ENCODE data around the gene TGM4. TPM values are rescaled to one million over a fixed set of nuclear protein-coding genes. Genes with fewer than 3 reads are reported as not detected.

Gene TGM4
- polyA plus RNA-seq (2013), result 0.17 and 0.18 TPM in 2 replicates

- no peak within 1 kb of the TSS for H3K4me3 ChIP-seq (ENCODE audit: low read depth, low read length)
- H3K36me3 ChIP-seq (ENCODE audit: control insufficient read depth in 1 of 2, insufficient read depth in 2 of 2, low read length in 2 of 2), result no peaks in the 10 kb centered on the region
- H3K79me2 ChIP-seq (ENCODE audit: control insufficient read depth, insufficient read depth, low read length, poor library complexity), result no peaks in the 10 kb centered on the region
- no peak within 1 kb of the TSS for H2AK5ac ChIP-seq (ENCODE audit: low read length)
- no peak within 1 kb of the TSS for H2BK5ac ChIP-seq (ENCODE audit: low read depth, low read length, poor library complexity)
- no peak within 1 kb of the TSS for H2BK12ac ChIP-seq (ENCODE audit: low read length)
- H3K14ac ChIP-seq (ENCODE audit: low read length), result no peak within 1 kb of the TSS
- no peak for DNase-seq
- H2BK120ac ChIP-seq (ENCODE audit: insufficient read depth, low read length, poor library complexity), result no peak within 1 kb of the TSS
- no peak within 1 kb of the TSS for H3K27ac ChIP-seq (ENCODE audit: low read depth, low read length)
- no peak within 1 kb of the TSS for H3K4me2 ChIP-seq (ENCODE audit: low read length)
- H2AFZ ChIP-seq (ENCODE audit: insufficient read depth, low read length, poor library complexity), result no peak within 1 kb of the TSS
- H4K91ac ChIP-seq (ENCODE audit: low read depth, low read length), result no peak within 1 kb of the TSS
- no peak within 1 kb of the TSS for H4K12ac ChIP-seq (ENCODE audit: low read depth, low read length)
- H3K79me1 ChIP-seq (ENCODE audit: low read length), result no peaks in the 10 kb centered on the region
- H3K27me3 ChIP-seq (ENCODE audit: insufficient read depth, low read length), result no peaks in the 10 kb centered on the region
- WGBS (ENCODE audit: extremely low coverage, insufficient coverage, insufficient read length), result no CpG with 5 or more reads among the region's 5 CpGs
- H3K4ac ChIP-seq (ENCODE audit: low read depth, low read length), result no peak within 1 kb of the TSS
- peaks cover 0 to 4% of the 10 kb centered on the region in 2 experiments for H3K4me1 ChIP-seq (ENCODE audit: control insufficient read depth in 1 of 2, insufficient read depth in 2 of 2, low read length in 2 of 2)
- peaks cover 2% of the 10 kb centered on the region for H3K9me3 ChIP-seq (ENCODE audit: insufficient read depth, low read depth, low read length)
- H3K9ac ChIP-seq (ENCODE audit: low read length), result no peak within 1 kb of the TSS
- H3K23ac ChIP-seq (ENCODE audit: low read length), result no peak within 1 kb of the TSS
- no peak within 1 kb of the TSS for H3K18ac ChIP-seq (ENCODE audit: low read length)
- no peak within 1 kb of the TSS for H4K8ac ChIP-seq (ENCODE audit: low read depth, low read length)
Measured at GRCh38 chr3:44874308-44874707, at the start of gene TGM4. Gene TGM4 (plus strand): TSS chr3:44874608. CDS start chr3:44874679, 71 bp downstream.

- WGBS (ENCODE audit: extremely low coverage, insufficient coverage, insufficient read length), result no CpG with 5 or more reads among the region's 2 CpGs
- no peak overlapping the region for H3K23ac ChIP-seq (ENCODE audit: low read length)
- no peak overlapping the region for H2BK120ac ChIP-seq (ENCODE audit: insufficient read depth, low read length, poor library complexity)
- H3K27me3 ChIP-seq (ENCODE audit: insufficient read depth, low read length), result no peaks in the 10 kb centered on the region
- no peak overlapping the region for H3K4ac ChIP-seq (ENCODE audit: low read depth, low read length)
- no peak overlapping the region for H2BK5ac ChIP-seq (ENCODE audit: low read depth, low read length, poor library complexity)
- H3K18ac ChIP-seq (ENCODE audit: low read length), result no peak overlapping the region
- H3K36me3 ChIP-seq (ENCODE audit: control insufficient read depth in 1 of 2, insufficient read depth in 2 of 2, low read length in 2 of 2), result peaks cover 3 to 8% of the 10 kb centered on the region in 2 experiments
- no peak overlapping the region for H3K27ac ChIP-seq (ENCODE audit: low read depth, low read length)
- H2AFZ ChIP-seq (ENCODE audit: insufficient read depth, low read length, poor library complexity), result no peak overlapping the region
- H4K8ac ChIP-seq (ENCODE audit: low read depth, low read length), result no peak overlapping the region
- H3K9me3 ChIP-seq (ENCODE audit: insufficient read depth, low read depth, low read length), result no peaks in the 10 kb centered on the region
- H3K14ac ChIP-seq (ENCODE audit: low read length), result no peak overlapping the region
- H3K9ac ChIP-seq (ENCODE audit: low read length), result no peak overlapping the region
- no peak overlapping the region for H2BK12ac ChIP-seq (ENCODE audit: low read length)
- no peak overlapping the region for H3K4me3 ChIP-seq (ENCODE audit: low read depth, low read length)
- H3K79me2 ChIP-seq (ENCODE audit: control insufficient read depth, insufficient read depth, low read length, poor library complexity), result no peaks in the 10 kb centered on the region
- no peak overlapping the region for H4K12ac ChIP-seq (ENCODE audit: low read depth, low read length)
- H4K91ac ChIP-seq (ENCODE audit: low read depth, low read length), result no peak overlapping the region
- H3K4me2 ChIP-seq (ENCODE audit: low read length), result no peak overlapping the region
- H3K4me1 ChIP-seq (ENCODE audit: control insufficient read depth in 1 of 2, insufficient read depth in 2 of 2, low read length in 2 of 2), result no peaks in the 10 kb centered on the region
- no peaks in the 10 kb centered on the region for H3K79me1 ChIP-seq (ENCODE audit: low read length)
- H2AK5ac ChIP-seq (ENCODE audit: low read length), result no peak overlapping the region
- no peak for DNase-seq
Measured at GRCh38 chr3:44825264-44825925, 49.0 kb upstream of the TGM4 start.

- H3K4me1 ChIP-seq (ENCODE audit: control insufficient read depth in 1 of 2, insufficient read depth in 2 of 2, low read length in 2 of 2), result no peaks in the 10 kb centered on the region
- H4K8ac ChIP-seq (ENCODE audit: low read depth, low read length), result no peak overlapping the region
- no peak overlapping the region for H3K27ac ChIP-seq (ENCODE audit: low read depth, low read length)
- peaks cover 7 to 13% of the 10 kb centered on the region in 2 experiments for H3K36me3 ChIP-seq (ENCODE audit: control insufficient read depth in 1 of 2, insufficient read depth in 2 of 2, low read length in 2 of 2)
- H4K91ac ChIP-seq (ENCODE audit: low read depth, low read length), result no peak overlapping the region
- no peak overlapping the region for H3K4me2 ChIP-seq (ENCODE audit: low read length)
- H3K4ac ChIP-seq (ENCODE audit: low read depth, low read length), result no peak overlapping the region
- no peaks in the 10 kb centered on the region for H3K9me3 ChIP-seq (ENCODE audit: insufficient read depth, low read depth, low read length)
- H2BK12ac ChIP-seq (ENCODE audit: low read length), result no peak overlapping the region
- H2AFZ ChIP-seq (ENCODE audit: insufficient read depth, low read length, poor library complexity), result no peak overlapping the region
- no peak overlapping the region for H2BK5ac ChIP-seq (ENCODE audit: low read depth, low read length, poor library complexity)
- no peak overlapping the region for H4K12ac ChIP-seq (ENCODE audit: low read depth, low read length)
- H3K27me3 ChIP-seq (ENCODE audit: insufficient read depth, low read length), result no peaks in the 10 kb centered on the region
- H3K9ac ChIP-seq (ENCODE audit: low read length), result no peak overlapping the region
- no CpG with 5 or more reads among the region's 3 CpGs for WGBS (ENCODE audit: extremely low coverage, insufficient coverage, insufficient read length)
- H2BK120ac ChIP-seq (ENCODE audit: insufficient read depth, low read length, poor library complexity), result no peak overlapping the region
- H3K14ac ChIP-seq (ENCODE audit: low read length), result no peak overlapping the region
- no peak for DNase-seq
- no peak overlapping the region for H3K4me3 ChIP-seq (ENCODE audit: low read depth, low read length)
- H3K79me2 ChIP-seq (ENCODE audit: control insufficient read depth, insufficient read depth, low read length, poor library complexity), result no peaks in the 10 kb centered on the region
- H3K18ac ChIP-seq (ENCODE audit: low read length), result no peak overlapping the region
- H2AK5ac ChIP-seq (ENCODE audit: low read length), result no peak overlapping the region
- H3K23ac ChIP-seq (ENCODE audit: low read length), result no peak overlapping the region
- H3K79me1 ChIP-seq (ENCODE audit: low read length), result no peaks in the 10 kb centered on the region
Measured at GRCh38 chr3:44827196-44827595, 47.2 kb upstream of the TGM4 start.

GRCh38 chr3:44831232-44831631 is 43.2 kb upstream of the TGM4 start:
- no peak overlapping the region for H2AFZ ChIP-seq (ENCODE audit: insufficient read depth, low read length, poor library complexity)
- no peak overlapping the region for H3K18ac ChIP-seq (ENCODE audit: low read length)
- H3K36me3 ChIP-seq (ENCODE audit: control insufficient read depth in 1 of 2, insufficient read depth in 2 of 2, low read length in 2 of 2), result peaks cover 10% of the 10 kb centered on the region in 2 experiments
- no peak overlapping the region for H4K8ac ChIP-seq (ENCODE audit: low read depth, low read length)
- no peak overlapping the region for H2BK5ac ChIP-seq (ENCODE audit: low read depth, low read length, poor library complexity)
- H3K79me2 ChIP-seq (ENCODE audit: control insufficient read depth, insufficient read depth, low read length, poor library complexity), result no peaks in the 10 kb centered on the region
- no peak overlapping the region for H3K14ac ChIP-seq (ENCODE audit: low read length)
- H2BK120ac ChIP-seq (ENCODE audit: insufficient read depth, low read length, poor library complexity), result no peak overlapping the region
- DNase-seq, result no peak
- WGBS (ENCODE audit: extremely low coverage, insufficient coverage, insufficient read length), result 100% methylated on average over 1 of the region's 5 CpGs
- H4K91ac ChIP-seq (ENCODE audit: low read depth, low read length), result no peak overlapping the region
- no peak overlapping the region for H2BK12ac ChIP-seq (ENCODE audit: low read length)
- H3K4me2 ChIP-seq (ENCODE audit: low read length), result no peak overlapping the region
- no peak overlapping the region for H3K4ac ChIP-seq (ENCODE audit: low read depth, low read length)
- no peaks in the 10 kb centered on the region for H3K9me3 ChIP-seq (ENCODE audit: insufficient read depth, low read depth, low read length)
- no peaks in the 10 kb centered on the region for H3K27me3 ChIP-seq (ENCODE audit: insufficient read depth, low read length)
- no peak overlapping the region for H2AK5ac ChIP-seq (ENCODE audit: low read length)
- no peak overlapping the region for H3K23ac ChIP-seq (ENCODE audit: low read length)
- no peaks in the 10 kb centered on the region for H3K4me1 ChIP-seq (ENCODE audit: control insufficient read depth in 1 of 2, insufficient read depth in 2 of 2, low read length in 2 of 2)
- H3K79me1 ChIP-seq (ENCODE audit: low read length), result no peaks in the 10 kb centered on the region
- no peak overlapping the region for H3K9ac ChIP-seq (ENCODE audit: low read length)
- H3K27ac ChIP-seq (ENCODE audit: low read depth, low read length), result no peak overlapping the region
- H3K4me3 ChIP-seq (ENCODE audit: low read depth, low read length), result no peak overlapping the region
- no peak overlapping the region for H4K12ac ChIP-seq (ENCODE audit: low read depth, low read length)
